Right renal cortex interstitium (tissue), 3 donors: ENCODE results near the gene TPSG1. TPM values are rescaled to one million over a fixed set of nuclear protein-coding genes. Genes with fewer than 3 reads are reported as not detected.
"Not testable (repeated sequence)": the region's sequence is repeated elsewhere in the genome, so short reads cannot be mapped to it uniquely, and the experiment has no call there.

ENCODE experiments used
- DNase-seq, 3 donors: peaks; one replicate each; pipeline ENCODE4 v3.0.0-alpha.2; 2013; ENCODE audit warnings: low read depth in 3 of 3, low spot score in 2 of 3
- polyA plus RNA-seq, 3 donors: library from polyadenylated mRNA; unstranded; fragments of 120-200 nt; gene quantifications; one replicate each; pipeline ENCODE4 v1.2.1, GENCODE V29; 2013; ENCODE audit not compliant: insufficient read length in 3 of 3

The TPSG1 gene
- polyA plus RNA-seq, 3 donors, result 0.49 to 0.71 (median 0.54) TPM

GRCh38 chr16:1232049-1232748 is 7.1 kb upstream of the TPSG1 start:
- not testable (repeated sequence) for DNase-seq

- DNase-seq, result not testable (repeated sequence)
These were observed 6.2 kb upstream of the TPSG1 start for GRCh38 chr16:1231301-1231700.

- not testable (repeated sequence) for DNase-seq
These were observed 5.6 kb upstream of the TPSG1 start for GRCh38 chr16:1230471-1231212.

- DNase-seq, result not testable (repeated sequence)
These were observed 5.0 kb upstream of the TPSG1 start, which contains the start of gene TPSB2 for GRCh38 chr16:1230084-1230470. Gene TPSB2 (minus strand): TSS chr16:1230184. CDS start chr16:1229951, 233 bp downstream.

- not testable (repeated sequence) for DNase-seq
These were observed 4.4 kb upstream of the TPSG1 start for GRCh38 chr16:1229476-1229875.

- DNase-seq, result not testable (repeated sequence)
These were observed 3.2 kb upstream of the TPSG1 start for GRCh38 chr16:1228227-1228626.

GRCh38 chr16:1226692-1227091 is 1.6 kb upstream of the TPSG1 start:
- not testable (repeated sequence) for DNase-seq

- DNase-seq, result not testable (repeated sequence)
These were observed 752 bp upstream of the TPSG1 start for GRCh38 chr16:1225728-1226311.

GRCh38 chr16:1224558-1224957 is 510 bp downstream of the TPSG1 start:
- no peak for DNase-seq

- DNase-seq, result no peak
These were observed 1.5 kb downstream of the TPSG1 start for GRCh38 chr16:1223355-1224214.

- no peak for DNase-seq
These were observed 2.3 kb downstream of the TPSG1 start for GRCh38 chr16:1222553-1223354.

GRCh38 chr16:1221628-1222552 is 3.2 kb downstream of the TPSG1 start:
- no peak for DNase-seq

GRCh38 chr16:1220841-1221627 is 4.0 kb downstream of the TPSG1 start:
- no peak for DNase-seq

GRCh38 chr16:1220098-1220728 is 4.9 kb downstream of the TPSG1 start:
- no peak for DNase-seq

- DNase-seq, result no peak
These were observed 6.0 kb downstream of the TPSG1 start for GRCh38 chr16:1218930-1219611.

- no peak for DNase-seq
These were observed 6.8 kb downstream of the TPSG1 start for GRCh38 chr16:1218061-1218929.
